GM19351 (cell line): Measurements from ENCODE around the gene SERPINB2.

ENCODE experiments used
- ATAC-seq: cut with Tn5 transposase; IDR thresholded peaks from one replicate; pipeline ENCODE4 v1.9.1; 2021; ENCODE audit warnings: mild to moderate bottlenecking, moderate library complexity; ENCODE audit not compliant: unreplicated experiment

The SERPINB2 gene, protein sequence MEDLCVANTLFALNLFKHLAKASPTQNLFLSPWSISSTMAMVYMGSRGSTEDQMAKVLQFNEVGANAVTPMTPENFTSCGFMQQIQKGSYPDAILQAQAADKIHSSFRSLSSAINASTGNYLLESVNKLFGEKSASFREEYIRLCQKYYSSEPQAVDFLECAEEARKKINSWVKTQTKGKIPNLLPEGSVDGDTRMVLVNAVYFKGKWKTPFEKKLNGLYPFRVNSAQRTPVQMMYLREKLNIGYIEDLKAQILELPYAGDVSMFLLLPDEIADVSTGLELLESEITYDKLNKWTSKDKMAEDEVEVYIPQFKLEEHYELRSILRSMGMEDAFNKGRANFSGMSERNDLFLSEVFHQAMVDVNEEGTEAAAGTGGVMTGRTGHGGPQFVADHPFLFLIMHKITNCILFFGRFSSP

DNA sequence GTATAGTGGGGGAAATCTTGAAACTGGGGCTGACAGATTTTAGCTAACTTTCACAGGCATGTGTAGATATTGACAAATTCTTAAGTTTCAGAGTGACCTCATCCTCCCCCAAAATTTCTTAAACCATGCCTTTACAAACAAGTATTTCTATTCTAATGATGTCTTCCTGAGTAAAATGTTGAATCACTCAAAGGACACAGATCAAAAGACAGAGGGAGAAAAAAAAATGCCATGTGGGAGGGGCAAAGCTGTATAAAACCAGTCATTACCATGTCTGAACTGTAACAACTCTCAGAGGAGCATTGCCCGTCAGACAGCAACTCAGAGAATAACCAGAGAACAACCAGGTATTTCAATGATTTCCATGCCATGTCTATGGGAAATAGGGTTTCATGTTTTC lies at the start of gene SERPINB2:
TSS of gene SERPINB2 (plus strand) at position 282 of the 400 bp plus-strand sequence. CDS start 3,740 bp downstream, outside the sequence.
- peak; percentile 41 for ATAC-seq

DNA sequence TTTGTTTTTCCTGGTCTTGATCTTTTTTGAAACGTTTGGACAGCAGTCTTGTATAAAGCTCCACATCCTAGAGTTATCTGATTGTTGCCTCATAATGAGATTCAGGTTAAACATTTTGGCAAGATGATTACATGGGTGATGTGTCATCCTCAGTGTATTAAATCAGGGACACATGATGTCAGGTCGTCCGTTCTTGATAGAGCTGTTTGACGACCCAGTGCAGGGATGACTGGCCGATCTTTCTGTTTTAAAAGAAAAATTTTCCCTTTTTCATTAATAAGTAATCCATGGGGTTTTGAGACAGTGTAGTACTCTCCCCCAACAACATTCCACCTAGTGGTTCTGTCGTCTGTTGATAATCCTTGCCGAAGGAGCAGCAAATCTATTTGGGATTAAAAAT lies 44.5 kb upstream of the SERPINB2 start:
- no peak for ATAC-seq

DNA sequence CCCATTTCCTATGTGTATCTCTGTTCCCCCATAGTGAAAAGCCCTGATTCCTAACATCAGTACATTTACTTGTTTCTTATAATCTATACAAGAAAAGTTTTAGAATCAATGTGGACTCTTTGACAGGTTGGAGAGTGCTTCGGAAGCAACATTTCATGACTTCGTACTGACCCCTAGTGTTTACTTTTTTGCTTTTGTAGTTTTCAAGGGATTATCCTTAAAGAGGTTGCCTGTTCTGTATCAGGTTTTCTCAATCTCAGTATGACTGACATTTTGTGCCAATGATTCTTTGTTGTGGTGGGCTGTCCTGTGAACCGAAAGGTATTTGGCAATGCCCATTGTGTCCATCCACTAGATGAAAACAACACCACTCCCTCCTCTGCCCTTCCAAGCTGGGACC lies 43.3 kb upstream of the SERPINB2 start:
- ATAC-seq: peak; percentile 74

DNA sequence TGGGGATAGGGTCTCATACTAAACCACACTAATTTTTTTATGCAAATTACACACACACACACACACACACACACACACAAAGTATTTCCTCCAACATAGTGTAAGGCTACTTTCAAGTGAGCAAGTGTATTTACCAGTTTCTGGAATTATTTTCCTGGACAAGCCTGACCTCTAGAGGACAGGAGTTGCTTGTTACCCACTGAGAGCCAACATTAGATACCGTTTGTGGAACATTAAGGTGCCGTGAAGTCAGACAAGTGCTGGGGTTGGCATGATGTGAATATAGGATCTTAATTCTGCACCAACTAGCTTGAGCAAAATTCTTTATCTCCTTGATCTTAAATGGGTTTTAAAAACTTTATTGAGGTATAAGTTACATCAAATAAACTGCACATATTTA lies 39.3 kb upstream of the SERPINB2 start:
- ATAC-seq: peak; percentile 68

DNA sequence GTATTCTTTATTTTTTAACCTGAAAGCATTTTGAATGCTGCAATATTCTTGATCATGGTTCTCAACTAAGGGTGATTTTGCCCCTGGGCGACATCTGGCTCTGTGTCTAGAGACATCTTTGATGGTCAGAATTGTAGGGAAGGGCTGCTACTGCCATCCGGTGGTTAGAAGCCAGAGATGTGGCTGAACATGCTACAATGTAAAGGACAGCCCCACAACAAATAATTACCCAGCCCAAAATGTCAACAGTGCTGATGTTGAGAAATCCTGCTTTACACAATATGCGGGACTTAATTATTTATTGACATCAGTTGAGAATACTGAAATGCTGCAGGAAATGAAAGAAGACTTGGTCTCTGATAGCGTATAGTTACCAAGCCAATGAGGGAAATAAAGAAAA lies 37.5 kb upstream of the SERPINB2 start:
- ATAC-seq: peak; percentile 84

DNA sequence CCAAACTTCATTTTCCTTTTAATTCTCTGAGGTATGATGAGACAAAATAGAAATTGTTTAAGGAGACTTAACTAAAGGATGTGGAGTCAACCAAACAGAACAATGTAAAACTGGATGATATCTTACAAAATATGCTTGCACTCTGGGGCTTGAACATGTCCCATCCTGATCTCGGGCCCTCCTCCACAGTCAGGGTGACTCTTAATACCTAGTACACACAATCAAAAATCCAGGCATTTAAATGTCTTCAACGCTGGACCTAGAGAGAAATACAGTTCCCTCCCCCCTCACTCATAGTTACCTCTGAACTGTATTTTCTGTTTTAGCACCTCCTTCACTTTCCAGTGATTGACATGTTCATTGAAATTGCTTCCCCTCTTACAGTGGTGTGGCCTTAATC lies 36.9 kb upstream of the SERPINB2 start:
- ATAC-seq: no peak

DNA sequence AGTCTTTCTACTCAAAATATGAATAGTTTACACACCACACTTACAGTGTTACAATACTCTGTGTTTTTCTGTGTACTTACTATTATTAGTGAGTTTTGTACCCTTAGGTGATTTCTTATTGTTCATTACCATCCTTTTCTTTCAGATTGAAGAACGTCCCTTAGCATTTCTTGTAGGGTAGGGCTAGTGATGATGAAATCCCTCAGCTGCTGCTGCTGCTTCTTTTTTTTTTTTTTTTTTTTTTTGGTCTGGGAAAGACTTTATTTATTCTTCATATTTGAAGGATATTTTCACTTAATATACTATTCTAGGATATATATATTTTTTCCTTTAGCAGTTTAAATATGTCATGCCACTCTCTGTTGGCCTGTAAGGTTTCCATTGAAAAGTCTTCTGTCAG lies 29.0 kb upstream of the SERPINB2 start:
- no peak for ATAC-seq

DNA sequence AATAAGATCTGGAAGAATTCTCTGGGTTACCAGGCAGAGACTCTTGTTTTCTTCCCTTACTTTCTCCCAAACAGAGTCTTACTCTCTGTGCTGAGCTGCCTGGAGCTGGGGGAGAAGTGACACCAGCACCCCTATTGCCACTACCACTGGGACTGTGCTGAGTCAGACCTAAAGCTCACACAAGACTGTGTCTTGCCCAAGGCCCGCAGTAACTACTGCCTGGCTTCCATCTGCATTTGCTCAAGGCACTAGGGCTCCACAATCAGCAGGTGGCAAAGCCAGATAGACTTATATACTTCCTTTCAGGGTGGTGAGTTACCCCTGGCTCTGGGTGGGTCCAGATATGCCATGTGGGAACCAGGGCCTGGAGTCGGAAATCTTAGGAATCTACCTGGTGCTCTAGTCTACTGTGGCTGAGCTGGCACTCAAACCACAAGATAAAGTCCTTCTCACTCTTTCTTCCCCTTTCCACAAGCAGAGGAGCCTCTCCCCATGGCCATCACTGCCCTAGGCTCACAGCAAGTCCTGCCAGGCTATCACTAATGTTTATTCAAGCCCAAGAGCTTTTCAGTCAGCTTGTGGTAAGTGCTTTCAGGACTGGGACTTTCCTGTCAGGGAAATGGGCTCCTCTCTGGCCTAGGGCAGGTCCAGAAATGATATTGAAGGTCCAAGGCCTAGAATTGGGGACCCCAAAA lies 27.6 kb upstream of the SERPINB2 start:
- ATAC-seq: no peak

DNA sequence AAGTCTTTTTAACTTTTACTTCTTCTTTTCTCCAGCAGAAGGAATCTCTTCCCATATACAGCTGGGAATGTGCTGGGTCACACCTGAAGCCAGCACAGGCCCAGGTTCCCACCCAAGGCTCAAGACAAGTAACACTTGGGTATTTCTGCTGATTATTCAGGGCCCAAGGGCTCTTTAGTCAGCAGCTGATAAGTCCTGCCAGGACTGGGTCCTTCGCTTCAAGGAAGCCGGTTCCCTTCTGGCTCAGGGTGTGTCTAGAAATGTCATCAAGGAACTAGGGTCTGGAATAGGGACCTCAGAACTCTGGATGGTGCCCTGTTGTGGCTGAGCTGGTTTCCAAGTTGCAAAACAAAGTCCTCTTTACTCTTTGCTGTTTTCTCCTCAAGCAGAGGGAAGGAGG lies 27.0 kb upstream of the SERPINB2 start:
- no peak for ATAC-seq

DNA sequence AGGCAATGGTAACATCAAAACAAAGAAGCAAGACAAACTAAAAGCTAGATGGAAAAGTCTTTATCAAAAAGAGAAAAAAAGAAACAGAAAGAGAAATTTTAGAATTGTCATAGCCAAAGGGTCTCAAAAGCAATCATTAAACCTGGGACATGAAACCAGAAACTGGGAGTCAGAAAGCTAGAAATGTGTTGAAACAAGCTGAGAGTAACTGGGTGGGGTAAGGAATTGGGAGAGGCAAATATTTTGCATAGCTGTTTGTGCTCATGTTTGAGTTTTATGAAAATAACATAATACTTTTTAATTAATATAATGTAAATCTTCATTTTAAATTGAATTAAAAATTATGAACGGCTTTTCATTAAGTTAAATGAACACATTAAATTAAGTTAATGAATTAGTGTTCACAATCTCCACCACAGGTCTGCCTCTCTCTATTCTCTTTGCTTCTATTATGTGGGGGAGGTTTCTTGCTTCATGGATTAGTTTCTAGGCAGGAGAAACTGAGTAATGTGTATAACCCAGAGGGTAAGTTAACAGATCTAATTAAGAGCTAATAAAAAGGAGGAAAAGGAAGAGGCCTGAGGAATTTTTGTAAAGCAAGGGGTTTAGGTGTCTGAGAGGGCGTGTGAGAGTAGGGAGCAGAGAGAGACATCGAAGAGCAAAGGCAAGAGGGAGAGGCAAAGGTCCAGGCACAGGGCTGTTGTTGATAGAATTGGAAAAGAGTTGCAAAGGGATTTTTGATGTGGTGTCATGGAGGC lies 20.0 kb upstream of the SERPINB2 start:
- ATAC-seq: no peak

DNA sequence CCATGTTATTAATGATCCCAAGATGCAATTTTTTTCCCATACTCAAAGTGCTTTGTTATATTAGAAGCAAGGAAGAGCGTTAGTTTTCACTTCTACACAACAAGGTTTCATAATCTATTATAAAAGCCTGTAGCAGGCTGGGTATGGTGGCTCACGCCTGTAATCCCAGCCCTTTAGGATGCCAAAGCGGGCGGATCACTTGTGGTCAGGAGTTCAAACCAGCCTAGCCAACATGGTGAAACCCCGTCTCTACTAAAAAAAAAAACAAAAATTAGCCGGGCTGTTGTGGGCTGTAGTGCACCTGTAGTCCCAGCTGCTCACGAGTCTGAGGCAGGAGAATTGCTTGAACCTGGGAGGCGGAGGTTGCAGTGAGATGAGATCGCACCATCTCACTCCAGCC lies 19.0 kb upstream of the SERPINB2 start:
- no peak for ATAC-seq

DNA sequence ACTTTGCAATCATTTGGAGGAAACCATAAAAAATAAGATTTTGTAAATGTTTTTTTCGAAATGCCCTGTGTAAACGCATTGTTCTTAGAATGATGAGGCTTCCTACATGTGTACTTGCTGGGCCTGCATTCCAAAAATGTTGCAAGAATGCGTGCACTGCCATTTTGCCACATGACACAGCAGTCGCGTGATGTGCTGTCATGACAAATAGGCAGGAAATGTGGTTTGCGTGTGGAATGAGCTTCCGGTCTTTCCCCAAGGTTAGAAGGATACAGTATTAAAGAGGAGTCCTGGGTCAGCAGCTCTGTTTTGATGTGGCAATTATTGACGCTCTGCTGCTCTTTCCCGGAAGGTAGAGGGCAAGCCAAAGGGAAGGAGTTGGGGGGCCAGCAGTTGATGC lies 18.1 kb upstream of the SERPINB2 start:
- no peak for ATAC-seq

DNA sequence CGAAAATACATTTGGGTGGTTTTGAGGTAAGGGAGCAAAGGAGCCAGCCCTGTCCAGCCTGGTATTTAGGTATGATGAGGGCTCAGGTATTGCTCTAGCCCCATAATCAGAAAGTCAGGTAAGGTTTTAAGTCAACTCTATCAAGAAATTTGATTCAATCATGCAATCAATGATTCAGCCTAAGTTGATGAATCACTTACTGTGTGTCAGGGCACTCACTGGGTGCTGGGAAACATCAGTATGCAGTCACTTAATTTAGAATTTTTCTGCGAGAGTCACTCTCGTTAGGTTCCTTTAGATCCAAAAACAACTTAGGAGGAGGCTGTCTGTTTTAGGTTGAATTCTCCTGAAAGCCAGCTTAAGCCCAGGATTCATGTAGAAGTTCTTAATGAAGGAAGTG lies 17.7 kb upstream of the SERPINB2 start:
- no peak for ATAC-seq

DNA sequence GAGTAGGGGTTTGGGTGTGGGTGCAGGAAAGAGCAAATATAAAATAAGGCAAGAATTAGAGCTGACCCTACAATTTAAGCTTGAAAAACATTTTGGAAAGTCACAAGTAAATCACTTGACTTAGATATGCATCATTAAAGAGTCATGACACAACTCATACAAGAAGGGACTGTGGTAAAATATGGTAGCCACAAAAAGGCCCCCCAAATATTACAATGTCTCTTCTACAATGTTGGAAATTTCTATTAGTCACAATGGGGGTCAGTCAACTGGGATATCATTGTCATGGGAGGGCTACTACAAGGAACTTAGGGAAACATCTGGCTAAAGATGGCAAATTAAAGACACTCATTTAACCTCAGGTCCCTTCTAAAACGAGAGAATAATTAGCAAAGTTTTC lies 15.7 kb upstream of the SERPINB2 start:
- ATAC-seq: no peak

DNA sequence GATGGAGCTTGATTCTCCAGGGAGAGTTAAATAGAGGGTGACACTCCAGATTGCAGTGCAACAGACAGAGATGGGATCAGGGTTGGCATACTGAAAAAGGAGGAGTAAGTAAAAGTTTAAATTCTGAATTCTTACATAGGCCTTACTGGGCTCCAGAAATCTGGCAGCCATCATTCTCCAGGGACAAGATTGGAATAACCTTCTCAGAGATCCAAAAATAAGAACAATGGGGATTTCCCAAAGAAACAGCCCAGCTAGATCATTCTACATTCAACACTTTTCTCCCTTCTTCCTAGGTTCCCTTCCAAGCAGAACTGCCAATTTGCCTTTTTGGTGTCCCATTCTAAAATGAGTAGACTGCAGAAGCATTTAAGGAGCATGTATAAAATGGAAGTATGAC lies 14.9 kb upstream of the SERPINB2 start:
- no peak for ATAC-seq

DNA sequence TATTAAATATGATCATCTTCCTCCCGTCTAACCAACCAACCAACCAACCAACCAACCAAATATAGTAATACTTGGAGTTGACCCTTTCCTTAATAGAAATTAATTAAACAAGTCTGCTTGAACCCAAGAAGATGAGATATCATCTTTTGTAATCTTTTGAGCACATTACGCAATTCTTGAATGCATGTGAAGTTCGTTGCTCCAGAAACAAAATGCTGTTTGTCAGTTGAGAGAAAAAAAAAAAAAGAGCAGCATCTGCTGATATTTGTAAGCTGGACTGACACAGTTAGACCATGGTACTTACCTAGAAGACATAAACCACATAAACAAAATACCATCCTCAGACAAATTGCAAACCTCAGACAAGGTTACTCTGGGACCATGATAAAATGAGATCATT lies 9.2 kb upstream of the SERPINB2 start:
- no peak for ATAC-seq

DNA sequence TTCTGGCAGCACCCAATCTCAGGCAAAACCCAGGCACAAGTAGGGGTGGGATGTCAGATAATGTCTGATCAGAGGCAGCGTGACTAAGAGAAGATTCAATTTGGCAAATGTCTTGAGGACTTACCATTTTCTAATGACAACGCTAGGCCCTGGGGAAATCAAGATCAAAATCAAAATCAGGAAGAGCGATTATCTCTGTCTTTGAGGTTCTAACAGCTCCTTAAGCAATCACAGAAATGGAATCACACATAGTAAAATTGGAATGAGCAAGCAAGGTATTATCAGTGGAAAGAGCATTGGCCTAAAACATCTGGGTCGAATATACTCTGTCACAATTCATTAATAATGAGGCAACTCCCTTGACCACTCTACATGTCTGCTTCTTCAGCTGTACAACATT lies 8.6 kb upstream of the SERPINB2 start:
- ATAC-seq: no peak

DNA sequence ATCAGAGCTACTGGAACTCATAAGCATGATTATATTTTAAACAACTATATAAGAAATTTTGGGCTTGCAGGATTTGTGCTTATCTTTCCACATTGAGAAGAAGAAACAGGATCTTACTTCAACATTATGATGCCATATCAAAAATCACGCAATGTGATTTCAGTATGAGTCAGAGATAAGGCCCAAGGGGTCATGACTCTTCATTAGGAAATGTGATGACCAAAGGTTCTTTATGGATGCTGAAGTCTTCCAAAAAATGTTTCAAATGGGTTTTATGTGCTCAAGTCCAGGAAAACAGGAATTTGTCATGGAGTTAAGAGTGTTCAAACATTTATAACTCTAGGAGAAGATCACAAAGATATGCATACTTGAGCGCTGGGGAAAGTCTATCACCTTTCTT lies 7.8 kb upstream of the SERPINB2 start:
- no peak for ATAC-seq

DNA sequence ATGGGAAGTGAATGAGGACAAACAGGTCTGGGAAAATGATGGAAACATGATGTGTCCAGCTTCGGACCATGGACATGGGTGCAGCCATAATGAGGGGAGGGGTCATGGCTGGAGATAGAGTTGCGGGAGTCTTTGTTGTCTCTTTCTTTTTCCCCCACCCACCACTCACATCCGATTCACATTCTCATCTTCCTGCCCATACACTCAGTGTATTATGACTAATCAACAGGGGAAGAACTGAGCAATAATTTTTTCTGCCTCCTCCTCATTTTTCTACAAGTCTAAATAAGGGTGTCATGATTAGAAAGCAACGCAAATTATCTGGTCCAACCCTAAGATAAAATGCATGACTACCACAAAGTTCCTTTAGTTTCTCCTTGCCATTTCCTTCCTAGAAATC lies 5.7 kb upstream of the SERPINB2 start:
- peak; percentile 42 for ATAC-seq

DNA sequence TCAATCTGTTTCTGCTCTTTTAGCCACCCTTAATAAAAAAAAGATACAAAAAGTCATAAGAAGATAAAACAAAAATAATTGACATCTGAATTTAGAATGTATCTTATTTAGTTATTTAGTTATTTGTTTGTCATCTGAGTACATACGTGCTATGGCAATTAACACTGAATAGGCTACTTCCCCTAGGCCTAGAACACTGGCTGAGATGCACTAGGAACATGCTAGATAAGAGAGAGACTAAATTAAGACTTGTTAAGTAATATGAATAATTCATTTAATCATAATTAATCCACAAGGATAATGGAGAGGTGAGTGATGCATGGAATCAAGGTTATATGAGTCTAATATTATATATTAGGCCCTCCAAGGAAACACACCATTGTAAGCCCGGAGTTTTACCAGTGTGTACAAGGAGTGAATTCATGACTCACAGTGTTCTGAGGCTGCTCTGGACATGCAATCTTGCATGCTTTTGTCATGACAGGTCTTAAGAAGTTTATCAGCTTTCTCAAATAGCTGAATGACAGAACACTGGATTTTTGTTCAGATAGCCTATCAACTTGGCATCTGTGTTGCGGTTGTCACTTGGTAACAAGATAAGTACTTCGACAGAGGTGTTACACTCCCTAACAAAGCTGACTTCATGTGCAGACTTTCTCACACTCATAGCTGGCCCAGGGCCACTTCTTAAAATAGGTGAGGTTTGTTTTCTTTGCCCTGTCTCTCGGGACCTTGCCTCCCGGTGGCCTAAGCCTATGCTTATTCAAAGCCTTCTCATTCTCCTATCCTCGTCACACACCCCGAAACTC lies 5.0 kb upstream of the SERPINB2 start:
- ATAC-seq: peak; percentile 71

DNA sequence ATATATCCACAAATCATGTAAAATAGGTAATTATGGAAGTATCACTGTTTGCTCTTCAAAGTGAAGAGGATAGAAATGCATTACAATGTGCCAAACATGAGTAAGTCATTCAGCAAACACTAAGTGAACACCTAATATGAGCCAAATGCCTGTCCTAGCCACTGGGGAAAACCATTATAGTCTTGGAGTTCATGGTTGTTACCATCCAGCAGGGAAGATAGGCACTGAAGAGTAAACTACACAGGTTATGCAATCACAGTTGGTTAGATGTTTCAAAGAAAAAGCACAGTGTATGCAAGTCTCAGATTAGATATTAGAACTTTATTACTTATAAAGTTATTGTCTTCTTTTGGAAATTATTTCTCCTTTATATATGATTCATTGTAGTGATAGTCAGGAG lies 3.9 kb upstream of the SERPINB2 start:
- ATAC-seq: no peak
